Cardiac fibroblast (primary cell): ENCODE results near the gene PAPLN.
"Not testable (repeated sequence)": the region's sequence is repeated elsewhere in the genome, so short reads cannot be mapped to it uniquely, and the experiment has no call there.

ENCODE experiments used
- DNase-seq, 2 donors: peaks; one replicate each; pipeline versions ENCODE4 v3.0.0 to v3.0.0-alpha.2; 2010; ENCODE audit warnings: low read depth in 2 of 2
- H3K4me3 ChIP-seq, 2 donors: replicated peaks in 1 of 2; 1 replicate in 1 of 2; 2 replicates in 1 of 2; pipeline ENCODE4 v1.5.1; 2011; ENCODE audit warnings: low read depth in 2 of 2, low read length in 2 of 2, mild to moderate bottlenecking in 2 of 2, moderate library complexity in 1 of 2
- CTCF ChIP-seq: IDR thresholded peaks from one replicate; pipeline ENCODE4 v1.5.1; 2011; ENCODE audit warnings: low read depth, mild to moderate bottlenecking, low read length, inconsistent platforms

Gene PAPLN

GRCh38 chr14:73237219-73237785, at the start of gene PAPLN:
PAPLN (plus strand) TSS chr14:73237506; CDS start chr14:73239779, 2,273 bp downstream.
- peak within 1 kb of the TSS; percentile 40 to 56 for H3K4me3 ChIP-seq
- DNase-seq: peak; percentile 24 to 52
- no peak for TF ChIP-seq CTCF

- no peak overlapping the region for H3K4me3 ChIP-seq
- peak; percentile 64 to 75 for DNase-seq
- TF ChIP-seq CTCF: no peak
Measured at GRCh38 chr14:73188501-73188911, 48.8 kb upstream of the PAPLN start.

- TF ChIP-seq CTCF: no peak
- DNase-seq: no peak
- no peak overlapping the region for H3K4me3 ChIP-seq
Measured at GRCh38 chr14:73189651-73190050, 47.7 kb upstream of the PAPLN start.

GRCh38 chr14:73191441-73191840, 45.9 kb upstream of the PAPLN start:
- DNase-seq: no peak
- TF ChIP-seq CTCF: no peak
- H3K4me3 ChIP-seq: no peak overlapping the region

- H3K4me3 ChIP-seq, DNase-seq: not testable (repeated sequence)
Measured at GRCh38 chr14:73194306-73194705, 43.0 kb upstream of the PAPLN start.

GRCh38 chr14:73198253-73198652, 39.1 kb upstream of the PAPLN start:
- no peak overlapping the region for H3K4me3 ChIP-seq
- no peak for DNase-seq
- no peak for TF ChIP-seq CTCF

GRCh38 chr14:73203527-73203926, 33.8 kb upstream of the PAPLN start:
- no peak for TF ChIP-seq CTCF
- H3K4me3 ChIP-seq: no peak overlapping the region
- DNase-seq: no peak
